Activated CD4-positive, CD25-positive, alpha-beta regulatory T cell treated with anti-CD3 and anti-CD28 coated beads, Interleukin-2, amount 50 U/mL, for 24 hours (primary cell): ENCODE data around the gene ACOX3.

Source experiments
- ATAC-seq, 2 donors: fragments of 150-1000 bp; cut with Tn5 transposase; one replicate each; pipeline ENCODE4 v1.10.0; 2021; ENCODE audit warnings: mild to moderate bottlenecking in 1 of 2, moderate library complexity in 1 of 2

ACOX3 gene

DNA sequence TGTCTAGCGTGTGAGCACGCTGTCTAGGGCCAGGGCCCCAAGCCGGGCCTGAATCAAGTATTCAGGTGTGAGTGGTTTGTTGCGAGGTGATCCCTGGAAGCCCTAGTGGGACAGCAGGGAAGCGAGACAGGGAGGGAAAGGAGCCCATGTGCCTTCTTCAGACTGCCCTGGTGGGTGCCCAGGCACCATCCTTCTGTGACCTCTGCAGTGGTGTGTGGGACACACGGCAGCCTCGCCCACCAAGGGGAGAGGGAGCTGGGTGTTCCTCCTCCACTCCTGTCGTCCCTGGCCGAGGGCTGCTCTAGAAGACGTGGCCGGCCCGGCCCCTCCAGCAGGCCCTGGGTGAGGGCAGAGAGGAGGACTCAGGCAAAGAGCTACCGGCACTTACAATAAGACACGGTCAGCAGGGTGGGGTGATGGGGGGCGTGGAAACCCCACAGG, 123.6 kb downstream of the ACOX3 start:
- ATAC-seq = no peak
